Endothelial cell of umbilical vein (primary cell): ENCODE measurements around the gene FOLR2. TPM values are rescaled to one million over a fixed set of nuclear protein-coding genes. Genes with fewer than 3 reads are reported as not detected.
"Not testable (repeated sequence)": the region's sequence is repeated elsewhere in the genome, so short reads cannot be mapped to it uniquely, and the experiment has no call there.

Source experiments
- BruUV-seq: library from RNA; stranded (reverse); fragments of 400-500 nt; replicated peaks from 2 replicates; lab custom pipeline; 2021; lab: Mats Ljungman, UMichigan
- CTCF ChIA-PET: fragments of 300-600, 350-600 bp; sonication (Branson Sonifier 250); formaldehyde crosslinking; loops from one replicate; lab custom pipeline; 2021; ENCODE audit warnings: antibody characterized with exemption, inconsistent platforms; lab: Charles Lee
- POLR2A ChIA-PET: fragments of 300-600, 350-600 bp; sonication (Branson Sonifier 250); formaldehyde crosslinking; loops from one replicate; lab custom pipeline; 2021; ENCODE audit warnings: antibody characterized with exemption, inconsistent platforms; lab: Charles Lee
- DNase-seq: peaks from one replicate; pipeline ENCODE4 v3.0.0-alpha.2; 2011; ENCODE audit warnings: low read depth, low spot score
- FAIRE-seq: peaks from 2 replicates; lab custom pipeline; 2011; peaks lifted over from hg19 to GRCh38; lab: Jason Lieb, UNC
- H2AFZ ChIP-seq: 2 replicates; pipeline ENCODE4 v1.6.0; 2012; ENCODE audit warnings: low read depth, low read length, control low read depth, inconsistent platforms
- H3K27ac ChIP-seq: 2 replicates; pipeline ENCODE4 v1.5.1; 2011; ENCODE audit warnings: low read depth, mild to moderate bottlenecking, control low read depth, low read length, moderate library complexity; ENCODE audit not compliant: insufficient read depth
- H3K27me3 ChIP-seq, 2 experiments: 2 replicates each; pipeline versions ENCODE4 v1.6.0 to v1.6.1; 2011; ENCODE audit warnings: low read length in 2 of 2, mixed read lengths in 1 of 2; ENCODE audit not compliant: control insufficient read depth in 2 of 2, insufficient read depth in 2 of 2
- H3K36me3 ChIP-seq, 2 experiments: 2 replicates in 1 of 2; 3 replicates in 1 of 2; pipeline ENCODE4 v1.5.1; 2011; ENCODE audit warnings: low read length in 2 of 2, mild to moderate bottlenecking in 1 of 2, moderate library complexity in 1 of 2; ENCODE audit not compliant: control insufficient read depth in 2 of 2, insufficient read depth in 2 of 2; ENCODE audit errors: extremely low read depth in 1 of 2
- H3K4me1 ChIP-seq: 3 replicates; pipeline ENCODE4 v1.5.1; 2011; ENCODE audit warnings: mild to moderate bottlenecking, low read length; ENCODE audit not compliant: control insufficient read depth, insufficient read depth; ENCODE audit errors: extremely low read depth
- H3K4me2 ChIP-seq: 2 replicates; pipeline ENCODE4 v1.6.1; 2011; ENCODE audit warnings: low read length, control low read depth, mixed read lengths; ENCODE audit not compliant: insufficient read depth
- H3K4me3 ChIP-seq, 3 experiments: fragments of 200-600 bp in 1 of 3; sonication (generic), shearing (Covaris generic) in 1 of 3; replicated peaks in 1 of 3; 2 replicates each; pipeline ENCODE4 v1.5.1; 2011 to 2016; ENCODE audit warnings: control low read depth in 3 of 3, low read length in 3 of 3, mild to moderate bottlenecking in 2 of 3, inconsistent platforms in 1 of 3, low read depth in 1 of 3, moderate library complexity in 1 of 3; ENCODE audit not compliant: insufficient read depth in 1 of 3
- H3K79me2 ChIP-seq: 2 replicates; pipeline ENCODE4 v1.6.0; 2012; ENCODE audit warnings: low read length, inconsistent platforms; ENCODE audit not compliant: control insufficient read depth, insufficient read depth
- H3K9ac ChIP-seq: replicated peaks from 2 replicates; pipeline ENCODE3; 2011; ENCODE audit warnings: low read length, control low read depth; ENCODE audit not compliant: insufficient read depth; ENCODE audit errors: extremely low read depth
- H3K9me1 ChIP-seq: replicated peaks from 3 replicates; pipeline ENCODE4 v1.6.0; 2011; ENCODE audit warnings: mild to moderate bottlenecking, low read length; ENCODE audit not compliant: control insufficient read depth, insufficient read depth; ENCODE audit errors: extremely low read depth
- H3K9me3 ChIP-seq: replicated peaks from 2 replicates; pipeline ENCODE4 v1.5.1; 2012; ENCODE audit warnings: low read length, inconsistent platforms; ENCODE audit not compliant: control insufficient read depth, insufficient read depth
- H4K20me1 ChIP-seq: replicated peaks from 2 replicates; pipeline ENCODE3; 2011; ENCODE audit warnings: mild to moderate bottlenecking, low read length; ENCODE audit not compliant: control insufficient read depth, insufficient read depth; ENCODE audit errors: extremely low read depth
- CTCF ChIP-seq, 2 donors: IDR thresholded peaks; 1 replicate in 1 of 2; 2 replicates in 1 of 2; pipeline ENCODE4 v1.5.1; 2011; ENCODE audit warnings: low read length in 2 of 2, mild to moderate bottlenecking in 2 of 2, moderate library complexity in 2 of 2, control low read depth in 1 of 2, inconsistent platforms in 1 of 2, low read depth in 1 of 2; ENCODE audit not compliant: insufficient read depth in 1 of 2; ENCODE audit errors: extremely low read depth in 1 of 2
- EZH2 ChIP-seq: IDR thresholded peaks from 2 replicates; pipeline ENCODE4 v1.6.1; 2012; ENCODE audit warnings: borderline replicate concordance, low read depth, mild to moderate bottlenecking, moderate library complexity, low read length, inconsistent platforms; ENCODE audit not compliant: severe bottlenecking
- GATA2 ChIP-seq: IDR thresholded peaks from 2 replicates; pipeline ENCODE4 v1.7.0; 2011; ENCODE audit warnings: low read depth, mild to moderate bottlenecking, moderate library complexity, mixed read lengths, low read length; ENCODE audit not compliant: insufficient read length, insufficient read depth
- MAX ChIP-seq: IDR thresholded peaks from 2 replicates; pipeline ENCODE4 v1.6.1; 2011; ENCODE audit not compliant: insufficient read depth, insufficient read length
- MYC ChIP-seq: IDR thresholded peaks from one replicate; pipeline ENCODE4 v1.6.1; 2011; ENCODE audit warnings: mild to moderate bottlenecking, low read depth, low read length
- POLR2A ChIP-seq: IDR thresholded peaks from 2 replicates; pipeline ENCODE4 v1.6.1; 2012; ENCODE audit warnings: low read depth, mild to moderate bottlenecking, control low read depth, low read length
- dilution Hi-C: fragments of 300-500 bp; cut with MboI; formaldehyde crosslinking; loops from one replicate; pipeline ENCODE4 v1.15.0; 2019; ENCODE audit warnings: low sequenced_read_pairs; ENCODE audit not compliant: extremely low pct_ligation_motif_present
- intact Hi-C: fragments of 100-400 bp; cut with micrococcal nuclease; formaldehyde crosslinking; loops from one replicate; pipeline ENCODE4 v1.10.0; 2022
- polyA plus RNA-seq, 4 experiments: library from polyadenylated mRNA; depleted of rRNA in 3 of 4; stranded (reverse) in 3 of 4; unstranded in 1 of 4; fragments of >200 nt; gene quantifications; 2 replicates each; pipeline versions ENCODE4 v1.2.1 to v1.2.3, GENCODE V29; 2011 to 2012; ENCODE audit warnings: missing spikeins in 1 of 4
- total RNA-seq: library from RNA; stranded (reverse); gene quantifications from 2 replicates; pipeline ENCODE4 v1.2.3, GENCODE V29; 2021

FOLR2 gene
- total and polyA plus RNA-seq, 2 donors (not counting 3 experiments of a cell fraction or from before 2014, with no cell fraction given), result not detected

GRCh38 chr11:72195518-72196270, 20.9 kb upstream of the FOLR2 start:
- CTCF ChIA-PET, result interaction anchor here (1.2 to 2.6 kb wide), 2 partner anchors 9 to 12 kb away, joined by 3 to 11 read pairs; no protein-coding TSS in a partner anchor
- H3K4me3 ChIP-seq, result no peak overlapping the region
- H3K9ac ChIP-seq, result no peak overlapping the region
- no peak overlapping the region for H3K4me2 ChIP-seq
- intact Hi-C loops (no loop called here), dilution Hi-C loops (no loop called here)
- no peaks in the 10 kb centered on the region for H3K27me3 ChIP-seq
- no peaks in the 10 kb centered on the region for H3K79me2 ChIP-seq
- no TSS peak for BruUV-seq
- H2AFZ ChIP-seq, result no peak overlapping the region
- FAIRE-seq, result no peak
- H3K27ac ChIP-seq, result no peak overlapping the region
- no peaks in the 10 kb centered on the region for H3K36me3 ChIP-seq
- no peaks in the 10 kb centered on the region for H4K20me1 ChIP-seq
- no peak for DNase-seq
- H3K9me1 ChIP-seq, result no peaks in the 10 kb centered on the region
- POLR2A ChIA-PET, result no interaction called here
- no peaks in the 10 kb centered on the region for H3K9me3 ChIP-seq
- H3K4me1 ChIP-seq, result no peaks in the 10 kb centered on the region
- no peak for TF ChIP-seq MAX
- no peak for TF ChIP-seq POLR2A
- no peak for TF ChIP-seq GATA2
- no peak for TF ChIP-seq CTCF (IDR thresholded peaks at IDR 0.05; ENCODE audit: extremely low read depth in 1 of 2, insufficient read depth in 1 of 2, low read depth in 1 of 2, low read length in 2 of 2)
- no peak for TF ChIP-seq MYC
- TF ChIP-seq EZH2, result no peak

- H3K4me3 ChIP-seq, H3K9me1 ChIP-seq, H3K27me3 ChIP-seq, H3K27ac ChIP-seq, BruUV-seq, H3K79me2 ChIP-seq, FAIRE-seq, H3K36me3 ChIP-seq, H3K4me2 ChIP-seq, CTCF ChIA-PET, DNase-seq, dilution Hi-C loops, intact Hi-C loops, POLR2A ChIA-PET, H2AFZ ChIP-seq, H3K9ac ChIP-seq, H3K4me1 ChIP-seq, H3K9me3 ChIP-seq, H4K20me1 ChIP-seq: not testable (repeated sequence)
Observed at GRCh38 chr11:72201445-72201844, 15.1 kb upstream of the FOLR2 start.
